Stimulated activated CD4-positive, alpha-beta T cell treated with anti-CD3 and anti-CD28 coated beads, Interleukin-12 subunit alpha, Interleukin-12 subunit beta, amount 100 ng/mL, for 24 hours (primary cell): Measurements from ENCODE around the gene KCTD16.

ENCODE experiments used
- DNase-seq, 2 experiments: peaks; one replicate each; pipeline ENCODE4 v3.0.0-alpha.2; 2020; ENCODE audit warnings: low read depth in 2 of 2

KCTD16 gene

DNA sequence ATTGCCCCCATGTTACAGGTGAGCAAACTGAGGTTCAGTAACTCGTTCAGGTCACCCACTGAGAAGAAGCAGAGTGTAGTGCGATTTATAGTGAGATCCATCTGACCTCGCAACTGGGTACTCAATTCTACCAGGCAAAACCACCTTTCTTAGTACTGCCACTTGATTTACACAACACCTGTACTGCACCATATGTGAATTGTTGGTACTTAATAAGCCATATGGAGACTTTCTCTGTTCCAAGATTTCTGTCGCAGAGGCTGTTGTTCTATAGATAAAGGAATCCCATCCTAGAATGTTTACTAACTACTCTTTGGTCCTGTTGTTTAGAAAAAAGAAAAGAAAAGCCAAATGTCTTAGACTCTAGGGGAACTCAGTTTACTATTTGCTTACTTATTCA is 287.5 kb downstream of the KCTD16 start:
- DNase-seq = no peak

DNA sequence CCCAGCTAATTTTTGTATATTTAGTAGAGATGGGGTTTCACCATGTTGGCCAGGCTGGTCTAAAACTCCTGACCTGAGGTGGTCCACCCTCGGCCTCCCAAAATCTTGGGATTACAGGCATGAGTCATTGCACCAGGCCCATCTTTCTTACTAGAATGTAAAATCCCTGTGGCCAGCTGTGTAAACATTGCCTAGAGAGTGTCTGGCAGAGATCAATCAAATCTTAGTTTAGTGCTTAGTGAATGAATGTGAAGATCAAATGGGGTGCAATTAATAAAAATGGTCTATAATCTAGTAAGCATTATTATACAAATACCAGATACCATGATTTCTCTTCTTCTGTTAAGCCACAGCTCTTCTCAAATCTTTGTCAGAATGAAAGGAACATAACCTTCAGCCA is 289.9 kb downstream of the KCTD16 start:
- no peak for DNase-seq

GRCh38 chr5:144462577-144462976 is 291.9 kb downstream of the KCTD16 start:
- no peak for DNase-seq

DNA sequence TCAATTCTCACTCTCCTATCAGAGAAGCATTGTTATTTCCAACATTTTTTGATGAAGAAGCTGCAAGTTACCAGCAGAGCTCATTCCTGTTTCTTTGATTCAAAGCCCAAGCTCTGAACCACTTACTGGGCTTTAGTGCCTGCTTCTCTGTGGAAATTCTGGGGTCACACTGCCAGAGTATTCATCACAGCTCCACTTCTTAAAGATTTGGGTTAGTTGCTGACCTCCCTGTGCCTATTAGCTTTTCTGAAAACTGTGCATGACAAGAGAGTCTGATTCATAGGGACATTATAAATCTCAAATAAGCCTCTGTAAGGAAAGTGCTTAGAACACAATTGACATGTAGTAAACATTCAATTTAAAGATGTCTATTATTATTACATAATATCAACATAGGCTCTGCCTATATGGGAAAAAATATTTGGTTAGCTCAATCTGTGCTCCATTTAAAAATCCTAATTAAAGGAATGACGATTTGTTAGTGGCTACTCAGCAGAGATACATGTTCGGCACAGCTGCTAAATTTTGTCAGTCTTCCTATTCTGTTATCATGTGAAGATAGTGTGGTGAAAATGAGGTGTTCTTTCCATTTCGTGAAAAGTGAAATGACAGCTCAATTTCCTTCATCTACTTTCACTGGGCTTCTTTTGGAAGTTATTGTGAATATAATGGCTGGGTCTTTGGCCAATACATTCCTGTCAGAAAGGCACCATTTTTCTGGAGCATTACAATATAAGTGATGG is 293.0 kb downstream of the KCTD16 start:
- DNase-seq = no peak

DNA sequence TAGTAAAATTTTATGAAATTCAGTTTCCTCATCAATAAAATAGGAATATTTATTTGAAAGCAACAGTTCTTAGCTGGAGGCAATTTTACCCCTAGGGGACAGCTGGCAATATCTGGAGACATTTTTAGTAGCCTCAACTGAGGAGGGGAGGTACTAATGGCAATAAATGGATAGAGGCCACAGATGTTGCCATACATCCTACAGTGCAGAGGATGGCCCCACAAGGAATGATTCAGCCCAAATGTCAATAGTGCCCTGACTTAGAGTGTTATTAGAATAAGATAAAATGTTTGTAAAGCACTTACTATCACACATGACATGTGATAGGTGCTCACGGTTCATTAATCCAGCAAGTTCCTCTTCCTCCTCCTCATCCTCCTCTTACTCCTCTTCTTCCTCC is 293.6 kb downstream of the KCTD16 start:
- DNase-seq = no peak

GRCh38 chr5:144465441-144465840 is 294.8 kb downstream of the KCTD16 start:
- DNase-seq = no peak

- no peak for DNase-seq
Measured at GRCh38 chr5:144467792-144468191, 297.1 kb downstream of the KCTD16 start.

GRCh38 chr5:144468571-144468970 is 297.9 kb downstream of the KCTD16 start:
- DNase-seq = no peak

DNA sequence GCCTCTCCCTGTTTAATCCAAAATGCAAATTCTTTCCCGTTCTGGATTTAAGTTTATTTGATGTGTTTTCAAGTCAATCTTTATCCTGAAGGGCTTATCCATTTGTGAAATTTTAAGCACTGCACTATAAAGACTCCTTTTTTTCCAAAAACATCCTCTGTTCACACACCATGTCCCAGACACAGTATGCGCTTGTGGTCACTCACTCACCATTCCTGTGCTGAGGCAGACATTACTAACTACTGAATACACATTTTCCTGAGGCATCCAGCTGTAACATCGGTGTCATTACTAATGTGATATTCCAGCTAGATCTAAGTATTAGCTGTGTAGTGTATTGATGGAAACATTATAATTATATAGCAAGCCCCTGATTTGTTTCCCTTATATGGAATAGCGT is 298.4 kb downstream of the KCTD16 start:
- no peak for DNase-seq

GRCh38 chr5:144472221-144472620 is 301.5 kb downstream of the KCTD16 start:
- no peak for DNase-seq

GRCh38 chr5:144473650-144474049 is 303.0 kb downstream of the KCTD16 start:
- no peak for DNase-seq

GRCh38 chr5:144478565-144478964 is 307.9 kb downstream of the KCTD16 start:
- no peak for DNase-seq

- DNase-seq = no peak
Measured at GRCh38 chr5:144481861-144482260, 311.2 kb downstream of the KCTD16 start.

GRCh38 chr5:144484124-144484897 is 313.6 kb downstream of the KCTD16 start:
- no peak for DNase-seq

- DNase-seq = no peak
Measured at GRCh38 chr5:144485540-144485939, 314.9 kb downstream of the KCTD16 start.

DNA sequence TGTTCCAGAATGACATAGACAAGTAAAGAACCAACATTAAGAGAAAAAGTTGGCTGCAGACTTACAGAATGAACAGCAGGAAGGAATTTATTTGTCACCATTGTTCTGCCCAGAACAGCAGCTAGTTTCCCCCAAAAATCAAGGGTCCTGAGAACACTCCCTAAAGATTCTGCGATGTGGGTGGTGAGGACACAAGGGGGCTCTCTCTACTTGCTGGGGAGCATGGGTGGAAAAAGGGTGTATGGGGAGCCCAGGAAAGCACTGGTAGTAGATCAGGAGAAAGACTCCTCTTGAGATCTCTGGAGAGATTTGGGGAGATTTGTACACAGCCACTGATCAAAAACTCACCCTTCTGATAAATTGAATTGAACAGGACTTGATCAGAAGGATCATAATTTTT is 316.5 kb downstream of the KCTD16 start:
- no peak for DNase-seq

- no peak for DNase-seq
Measured at GRCh38 chr5:144487761-144488160, 317.1 kb downstream of the KCTD16 start.

DNA sequence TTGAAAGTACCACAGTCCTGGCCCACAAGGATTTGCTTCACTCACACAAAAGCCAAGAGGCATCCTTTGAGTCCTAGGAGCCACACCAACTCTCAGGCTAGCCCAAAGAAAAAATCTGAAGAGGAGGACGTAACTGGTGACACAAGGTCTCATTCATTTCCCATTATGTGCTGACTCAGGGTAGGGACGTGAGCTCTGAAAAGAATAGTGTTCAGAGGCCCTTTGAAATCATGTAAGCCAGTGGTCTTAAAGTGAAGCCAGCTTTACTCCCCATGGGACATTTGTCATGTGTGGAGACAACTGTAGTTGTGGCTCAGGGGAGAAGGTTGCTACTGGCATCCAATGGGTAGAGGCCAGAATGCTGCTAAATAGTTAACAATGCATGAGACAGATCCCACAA is 332.4 kb downstream of the KCTD16 start:
- no peak for DNase-seq

- DNase-seq = no peak
Measured at GRCh38 chr5:144504929-144505577, 334.4 kb downstream of the KCTD16 start.

GRCh38 chr5:144510845-144511579 is 340.3 kb downstream of the KCTD16 start:
- DNase-seq = no peak

DNA sequence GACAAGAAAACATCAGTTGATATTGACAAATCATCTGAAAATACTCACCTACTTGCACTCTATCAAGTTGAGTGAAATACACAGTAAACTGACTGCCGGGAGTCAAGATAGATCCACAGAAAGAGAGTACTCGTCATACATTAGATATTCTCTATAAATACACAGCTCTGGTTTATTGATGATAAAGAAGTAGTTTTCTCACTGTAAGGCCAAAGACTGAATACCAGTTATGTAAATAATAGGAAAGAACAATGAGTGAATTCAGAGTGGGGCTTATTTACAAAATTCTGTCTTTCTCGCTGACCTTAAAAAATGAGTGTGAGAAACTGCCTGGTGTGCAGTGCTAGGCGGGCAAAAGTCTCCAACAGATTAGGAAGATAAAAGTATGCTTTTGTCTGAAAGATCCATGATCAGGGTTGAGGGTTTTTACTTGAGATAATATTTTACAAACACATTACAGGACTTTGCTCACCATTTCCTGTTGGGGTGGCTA is 341.0 kb downstream of the KCTD16 start:
- DNase-seq = no peak

- no peak for DNase-seq
Measured at GRCh38 chr5:144522698-144523097, 352.0 kb downstream of the KCTD16 start.
